Globus pallidus (tissue), 1 donor: ENCODE results near the gene CCL3.
"Not testable (repeated sequence)": the region's sequence is repeated elsewhere in the genome, so short reads cannot be mapped to it uniquely, and the experiment has no call there.

Source experiments
- DNase-seq: peaks from one replicate; pipeline ENCODE4 v3.0.0-alpha.2; 2015; ENCODE audit warnings: low spot score

The CCL3 gene

GRCh38 chr17:36086791-36087190 lies 3.2 kb downstream of the CCL3 start:
- no peak for DNase-seq

DNA sequence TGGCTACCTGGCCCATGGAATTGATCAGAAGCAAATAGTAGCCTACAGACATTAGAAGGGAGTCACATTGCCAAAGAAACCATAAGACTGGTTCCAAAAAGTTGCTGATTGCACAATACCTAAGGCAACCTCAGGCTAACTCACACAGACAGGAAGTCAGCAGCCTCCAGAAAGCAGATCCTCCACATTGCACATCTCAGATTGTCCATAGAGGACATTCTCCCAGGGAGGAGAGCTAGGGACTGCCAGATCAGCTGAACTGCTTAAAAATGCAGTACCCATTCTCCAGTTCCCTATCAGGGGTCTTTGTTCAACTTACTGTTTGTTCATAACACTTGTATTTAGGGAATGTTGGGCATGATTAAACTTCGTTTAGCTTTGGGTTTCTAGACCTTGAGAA lies 4.2 kb downstream of the CCL3 start:
- DNase-seq = peak; percentile 10

DNA sequence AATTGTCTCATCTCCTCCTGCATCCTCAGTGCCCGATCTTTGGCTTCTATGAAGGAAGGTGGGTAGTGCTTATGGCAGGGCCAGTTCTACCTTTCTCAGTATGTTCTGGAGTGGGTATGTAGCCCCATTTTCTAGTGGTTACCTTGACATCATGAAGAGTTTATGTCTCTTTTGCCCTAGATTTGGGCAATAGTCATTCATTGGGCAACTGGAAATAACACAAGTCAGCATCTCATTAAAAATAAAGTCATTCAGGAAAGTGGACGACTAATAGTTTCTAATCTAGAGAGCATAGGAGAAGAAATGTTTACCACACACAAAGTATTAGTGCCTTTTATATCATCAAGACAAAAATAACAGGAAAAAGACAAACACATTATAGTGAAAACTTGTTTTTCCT lies 6.3 kb downstream of the CCL3 start:
- DNase-seq = not testable (repeated sequence)

- DNase-seq = not testable (repeated sequence)
Observed at GRCh38 chr17:36082482-36083120, 7.3 kb downstream of the CCL3 start.

- DNase-seq = not testable (repeated sequence)
Observed at GRCh38 chr17:36081681-36082471, 8.1 kb downstream of the CCL3 start.

DNA sequence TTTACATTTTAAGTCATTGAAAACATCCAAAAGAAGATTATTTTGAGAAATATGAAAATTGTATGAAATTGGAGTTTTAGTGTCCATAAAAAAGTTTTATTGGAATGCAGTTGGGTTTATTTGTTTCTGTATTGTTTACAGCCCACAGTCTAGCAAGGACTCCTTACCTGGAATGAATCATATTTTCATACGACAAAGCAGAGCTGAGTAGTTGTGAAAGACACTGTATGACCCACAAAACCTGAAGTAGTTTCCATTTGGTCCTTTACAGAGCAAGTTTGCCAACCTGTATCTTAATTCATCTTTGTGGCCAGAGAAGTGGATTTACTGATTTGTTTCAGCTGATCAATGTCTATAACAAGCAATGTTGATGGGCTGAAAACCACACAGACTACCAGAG lies 15.6 kb downstream of the CCL3 start:
- DNase-seq = no peak

GRCh38 chr17:36072431-36073121 lies 17.4 kb downstream of the CCL3 start:
- DNase-seq = peak; percentile 16

DNA sequence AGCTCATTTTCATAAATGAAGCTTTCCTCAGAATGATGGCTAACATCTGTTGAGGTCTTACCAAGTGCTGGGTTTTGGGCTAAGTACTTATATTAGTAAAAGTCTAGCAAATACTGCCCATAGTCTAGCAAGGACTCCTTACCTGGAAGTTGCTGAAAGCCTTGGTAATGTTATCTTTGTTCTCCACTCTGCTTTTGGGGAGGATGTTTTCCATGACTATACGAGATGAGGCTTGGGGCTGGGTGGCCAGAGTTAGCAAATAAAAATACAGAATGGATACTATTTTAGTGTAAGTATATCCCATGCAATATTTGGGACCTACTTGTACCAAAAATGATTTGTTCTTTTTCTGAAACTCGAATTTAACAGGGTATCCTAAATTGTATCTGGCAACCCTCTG lies 18.2 kb downstream of the CCL3 start:
- DNase-seq = no peak

- DNase-seq = no peak
Observed at GRCh38 chr17:36070427-36070826, 19.5 kb downstream of the CCL3 start.

DNA sequence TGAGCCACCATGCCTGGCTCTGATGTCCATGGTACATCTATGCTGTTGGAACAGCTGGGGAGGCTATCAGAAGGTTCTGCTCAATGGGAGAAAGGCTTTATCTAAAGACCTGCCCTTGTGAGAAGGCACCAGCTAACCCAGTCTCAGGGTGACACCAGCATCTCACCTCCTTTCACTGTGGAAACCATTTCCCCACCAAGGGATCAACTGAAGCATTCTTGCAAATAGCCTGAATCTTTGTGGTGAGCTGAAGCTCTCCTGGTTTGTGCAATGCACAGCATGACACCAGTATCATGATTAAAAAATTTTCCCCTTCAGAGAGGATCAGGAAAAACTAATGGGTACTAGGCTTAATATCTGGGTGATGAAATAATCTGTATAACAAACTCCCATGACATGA lies 20.8 kb downstream of the CCL3 start:
- no peak for DNase-seq

DNA sequence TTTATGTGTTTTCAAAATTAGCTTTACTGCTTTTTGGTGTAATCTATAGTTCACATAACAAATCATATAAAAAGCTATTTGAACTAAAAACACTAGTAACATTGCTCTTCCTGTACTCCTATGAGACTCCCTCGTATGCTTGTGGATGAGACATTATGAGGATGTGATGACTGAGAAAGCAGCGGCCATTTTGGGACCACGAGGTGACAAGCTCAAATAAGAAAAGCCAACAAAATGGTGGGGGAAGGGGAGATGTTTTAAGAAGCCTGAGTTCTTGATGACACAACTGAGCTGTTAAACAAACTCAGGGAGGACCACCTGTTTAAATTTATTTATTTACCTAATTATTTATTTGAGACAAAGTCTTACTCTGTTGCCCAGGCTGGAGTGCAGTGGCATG lies 21.4 kb downstream of the CCL3 start:
- no peak for DNase-seq

GRCh38 chr17:36066365-36066985 lies 23.5 kb downstream of the CCL3 start:
- no peak for DNase-seq

- no peak for DNase-seq
Observed at GRCh38 chr17:36063786-36064541, 26.0 kb downstream of the CCL3 start, which contains the start of gene CCL18. TSS of gene CCL18 (plus strand) at chr17:36064272. CDS start at chr17:36064343, 71 bp downstream.

- DNase-seq = no peak
Observed at GRCh38 chr17:36060816-36061215, 29.1 kb downstream of the CCL3 start.

GRCh38 chr17:36059406-36059805 lies 30.5 kb downstream of the CCL3 start:
- DNase-seq = no peak

DNA sequence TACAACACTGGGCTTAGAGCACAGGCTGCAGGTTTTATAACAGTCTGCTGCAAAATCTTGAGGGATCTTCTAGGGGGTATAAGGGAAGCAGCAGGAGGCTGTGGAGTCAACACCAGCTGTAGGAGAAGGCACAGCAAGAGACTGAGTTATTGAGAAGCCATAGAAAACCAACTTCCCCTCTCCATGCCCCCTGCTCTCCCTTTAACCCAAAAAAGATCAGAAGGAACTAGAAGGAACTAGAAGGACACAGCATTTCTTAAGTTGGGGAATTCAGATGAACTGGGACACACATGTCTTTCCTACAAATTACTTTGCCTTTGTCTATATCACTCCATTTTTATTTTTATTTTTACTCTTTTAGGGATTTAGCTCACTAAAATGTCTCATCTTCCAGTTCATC lies 32.0 kb downstream of the CCL3 start:
- no peak for DNase-seq

DNA sequence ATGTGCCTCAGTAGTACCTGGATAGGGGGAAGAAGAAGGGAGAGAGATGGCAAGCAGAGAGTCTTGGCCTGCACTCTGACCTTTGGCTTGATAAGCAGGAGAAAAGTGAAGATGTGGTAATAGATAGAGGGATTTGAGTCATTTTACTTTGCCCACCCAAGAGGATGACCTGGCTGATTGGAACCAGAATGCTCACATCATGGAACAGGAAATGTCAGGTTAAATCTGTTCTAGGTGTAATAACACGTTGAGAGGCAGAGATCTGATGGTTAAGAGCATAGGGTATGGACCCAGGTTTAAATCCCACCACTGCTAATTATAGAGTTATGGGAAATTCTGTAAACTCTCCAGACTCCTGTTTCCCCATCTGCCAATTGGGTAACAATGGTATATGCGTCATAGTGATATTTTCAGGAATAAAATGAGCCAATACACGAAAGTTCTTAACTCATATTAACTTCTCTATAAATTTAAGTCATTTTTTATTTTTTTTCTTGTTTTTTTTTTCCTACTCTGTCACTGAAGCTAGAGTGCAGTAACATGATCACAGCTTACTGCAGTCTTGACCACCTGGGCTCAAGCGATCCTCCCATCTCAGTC lies 33.9 kb downstream of the CCL3 start:
- DNase-seq = no peak

- DNase-seq = no peak
Observed at GRCh38 chr17:36055171-36055570, 34.8 kb downstream of the CCL3 start.

DNA sequence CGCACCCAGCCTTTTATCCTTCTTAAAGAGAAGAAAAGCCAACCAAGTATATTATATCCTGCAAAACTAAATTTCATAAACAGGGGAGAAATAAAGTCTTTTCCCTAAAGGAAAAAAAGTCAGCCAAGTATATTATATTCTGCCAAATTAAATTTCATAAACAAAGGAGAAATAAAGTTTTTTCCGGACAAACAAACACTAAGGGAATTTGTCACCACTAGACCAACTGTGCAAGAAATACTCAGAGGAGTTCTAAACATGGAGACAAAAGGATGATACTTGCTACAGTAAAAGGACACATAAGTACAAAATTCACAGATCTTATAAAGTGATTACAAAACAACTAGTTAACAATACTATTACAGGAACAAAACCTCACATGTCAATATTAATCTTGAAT lies 40.3 kb downstream of the CCL3 start:
- DNase-seq = no peak

DNA sequence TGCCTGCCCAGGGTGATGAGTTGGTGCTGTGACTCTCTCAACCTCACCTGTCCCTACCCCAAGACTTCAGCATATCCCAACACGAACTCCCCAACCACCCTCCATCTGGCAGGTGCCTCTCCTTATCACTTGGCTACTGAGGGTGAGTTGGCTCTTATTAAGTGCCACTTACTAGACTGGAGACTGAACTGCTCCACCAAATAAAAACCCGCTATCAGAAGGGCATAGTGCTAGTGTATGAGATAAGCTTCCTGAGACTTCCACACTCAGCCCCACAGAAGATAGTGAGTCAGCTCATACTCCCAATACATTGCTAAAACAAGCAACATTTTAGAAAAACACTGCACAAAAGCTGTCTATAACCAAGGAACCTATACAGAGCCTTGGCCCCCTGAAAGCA lies 41.9 kb downstream of the CCL3 start:
- DNase-seq = no peak
